Measurements from ENCODE around the gene HLCS. TPM values are rescaled to one million over a fixed set of nuclear protein-coding genes. Genes with fewer than 3 reads are reported as not detected.
A peak's percentile ranks its signal among the peaks of the same experiment; 100 is the strongest.

Gene HLCS
- total RNA-seq, 2 experiments from 2014 or later: 12.5 to 15.5 TPM

- peaks cover 51% of the 10 kb centered on the region for H3K4me1 Mint-ChIP-seq (ENCODE audit: low read depth)
- intact Hi-C loops (cut with micrococcal nuclease): no loop called here
- ChIA-PET POLR2A (interaction anchor here (0.5 kb wide), 1 partner anchor 106 kb away, joined by 3 read pairs; no protein-coding TSS in a partner anchor), CTCF (interaction anchor here (1.2 kb wide), 1 partner anchor 46 kb away, joined by 3 read pairs; no protein-coding TSS in a partner anchor)
- H3K36me3 Mint-ChIP-seq (ENCODE audit: low read depth): no peaks in the 10 kb centered on the region
- no peak for DNase-seq
- peaks cover 73% of the 10 kb centered on the region for H3K27me3 Mint-ChIP-seq
- no peak overlapping the region for H3K27ac Mint-ChIP-seq
- no peak for ATAC-seq
- H3K4me3 Mint-ChIP-seq: no peak overlapping the region
- no peaks in the 10 kb centered on the region for H3K9me3 Mint-ChIP-seq
- no peak for TF ChIP-seq CTCF (IDR thresholded peaks at IDR 0.05)
Observed at GRCh38 chr21:36703626-36704280, 262.7 kb downstream of the HLCS start.

- Mint-ChIP-seq H3K9me3 (no peaks in the 10 kb centered on the region), H3K36me3 (ENCODE audit: low read depth) (no peaks in the 10 kb centered on the region), H3K27me3 (peaks cover 72% of the 10 kb centered on the region), H3K4me3 (no peak overlapping the region), H3K4me1 (ENCODE audit: low read depth) (peaks cover 45% of the 10 kb centered on the region), H3K27ac (no peak overlapping the region)
- intact Hi-C loops (cut with micrococcal nuclease): no loop called here
- no peak for TF ChIP-seq CTCF (IDR thresholded peaks at IDR 0.05)
- POLR2A ChIA-PET: no interaction called here
- no peak for DNase-seq
- no peak for ATAC-seq
- CTCF ChIA-PET: interaction anchor here (1.1 to 1.2 kb wide), 2 partner anchors 13 to 45 kb away, joined by 3 read pairs; no protein-coding TSS in a partner anchor
Observed at GRCh38 chr21:36703123-36703522, 263.3 kb downstream of the HLCS start.

GRCh38 chr21:36702622-36702968, 263.9 kb downstream of the HLCS start:
- TF ChIP-seq CTCF (IDR thresholded peaks at IDR 0.05): no peak
- POLR2A ChIA-PET: no interaction called here
- no peak overlapping the region for H3K4me3 Mint-ChIP-seq
- CTCF ChIA-PET: interaction anchor here (1.1 to 1.2 kb wide), 2 partner anchors 13 to 45 kb away, joined by 3 read pairs; no protein-coding TSS in a partner anchor
- intact Hi-C loops (cut with micrococcal nuclease): no loop called here
- H3K36me3 Mint-ChIP-seq (ENCODE audit: low read depth): no peaks in the 10 kb centered on the region
- DNase-seq (no peak), ATAC-seq (no peak)
- H3K27ac Mint-ChIP-seq: no peak overlapping the region
- H3K4me1 Mint-ChIP-seq (ENCODE audit: low read depth): peaks cover 44% of the 10 kb centered on the region
- no peaks in the 10 kb centered on the region for H3K9me3 Mint-ChIP-seq
- H3K27me3 Mint-ChIP-seq: peaks cover 74% of the 10 kb centered on the region

GRCh38 chr21:36701756-36702621, 264.5 kb downstream of the HLCS start:
- H3K4me3 Mint-ChIP-seq: peak overlapping the region; percentile 41
- DNase-seq (no peak), ATAC-seq (no peak)
- no peak overlapping the region for H3K27ac Mint-ChIP-seq
- H3K27me3 Mint-ChIP-seq: peaks cover 74% of the 10 kb centered on the region
- POLR2A ChIA-PET: no interaction called here
- H3K9me3 Mint-ChIP-seq: no peaks in the 10 kb centered on the region
- intact Hi-C loops (cut with micrococcal nuclease): no loop called here
- no peak for TF ChIP-seq CTCF (IDR thresholded peaks at IDR 0.05)
- CTCF ChIA-PET: interaction anchor here (1.1 kb wide), 1 partner anchor 12 kb away, joined by 3 read pairs; no protein-coding TSS in a partner anchor
- H3K36me3 Mint-ChIP-seq (ENCODE audit: low read depth): peaks cover under 1% of the 10 kb centered on the region
- peaks cover 41% of the 10 kb centered on the region for H3K4me1 Mint-ChIP-seq (ENCODE audit: low read depth)

All from activated CD8-positive, alpha-beta T cell treated with anti-CD3 and anti-CD28 coated beads for 36 hours (primary cell).